Keratinocyte (primary cell): Measurements from ENCODE around the gene TSPAN18.

Source experiments
- EZH2 ChIP-seq: IDR thresholded peaks from one replicate; pipeline ENCODE4 v1.6.1; 2012; ENCODE audit warnings: inconsistent platforms, mild to moderate bottlenecking, low read length, moderate library complexity
- TF ChIP-seq, protein P1 (sequence below), 3 experiments: IDR thresholded peaks in 1 of 3; conservative IDR thresholded peaks in 1 of 3; optimal IDR thresholded peaks in 1 of 3; 2 replicates in 2 of 3; 3 replicates in 1 of 3; pipeline versions ENCODE3 to v1.5.1; 2011; ENCODE audit warnings: low read length in 3 of 3, mild to moderate bottlenecking in 3 of 3, moderate library complexity in 2 of 3, control low read depth in 1 of 3, inconsistent platforms in 1 of 3; ENCODE audit not compliant: insufficient read depth in 2 of 3; ENCODE audit errors: extremely low read depth in 1 of 3

DNA sequence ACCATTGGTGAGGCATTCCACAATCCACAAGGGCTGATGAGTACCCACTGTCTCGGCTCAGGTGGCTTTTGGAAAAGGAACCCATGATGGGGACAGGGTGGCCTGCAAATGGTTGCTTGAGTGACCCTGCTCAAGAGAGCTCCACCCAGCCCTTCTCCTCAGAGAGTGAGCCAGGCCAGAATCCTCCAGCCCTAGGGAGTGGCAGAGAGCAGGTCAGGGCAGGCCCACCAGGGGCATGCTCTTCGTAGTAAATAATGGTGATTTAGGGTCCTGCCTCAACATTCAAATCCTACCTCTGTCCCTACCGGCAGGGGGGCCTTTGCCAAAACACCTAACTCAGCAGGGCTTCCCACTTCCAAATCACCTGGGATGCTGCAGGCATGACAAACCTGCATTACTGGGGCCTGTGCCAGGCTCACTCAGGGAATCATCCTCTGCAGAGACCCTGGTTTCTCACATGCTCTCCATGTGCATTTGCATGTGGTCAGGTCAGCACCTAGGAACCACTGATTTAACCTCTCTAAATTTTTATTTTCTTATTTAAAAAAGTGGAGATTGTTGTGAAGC, 241.3 kb downstream of the TSPAN18 start:
- TF ChIP-seq, protein P1, sequence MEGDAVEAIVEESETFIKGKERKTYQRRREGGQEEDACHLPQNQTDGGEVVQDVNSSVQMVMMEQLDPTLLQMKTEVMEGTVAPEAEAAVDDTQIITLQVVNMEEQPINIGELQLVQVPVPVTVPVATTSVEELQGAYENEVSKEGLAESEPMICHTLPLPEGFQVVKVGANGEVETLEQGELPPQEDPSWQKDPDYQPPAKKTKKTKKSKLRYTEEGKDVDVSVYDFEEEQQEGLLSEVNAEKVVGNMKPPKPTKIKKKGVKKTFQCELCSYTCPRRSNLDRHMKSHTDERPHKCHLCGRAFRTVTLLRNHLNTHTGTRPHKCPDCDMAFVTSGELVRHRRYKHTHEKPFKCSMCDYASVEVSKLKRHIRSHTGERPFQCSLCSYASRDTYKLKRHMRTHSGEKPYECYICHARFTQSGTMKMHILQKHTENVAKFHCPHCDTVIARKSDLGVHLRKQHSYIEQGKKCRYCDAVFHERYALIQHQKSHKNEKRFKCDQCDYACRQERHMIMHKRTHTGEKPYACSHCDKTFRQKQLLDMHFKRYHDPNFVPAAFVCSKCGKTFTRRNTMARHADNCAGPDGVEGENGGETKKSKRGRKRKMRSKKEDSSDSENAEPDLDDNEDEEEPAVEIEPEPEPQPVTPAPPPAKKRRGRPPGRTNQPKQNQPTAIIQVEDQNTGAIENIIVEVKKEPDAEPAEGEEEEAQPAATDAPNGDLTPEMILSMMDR (optimal IDR thresholded peaks at IDR 0.05 in 1 of 3, IDR thresholded peaks at IDR 0.05 in 1 of 3, conservative IDR thresholded peaks at IDR 0.05 in 1 of 3; ENCODE audit: extremely low read depth in 1 of 3, insufficient read depth in 2 of 3, low read length in 3 of 3), result no peak
- TF ChIP-seq EZH2, result no peak
